Measurements from ENCODE around the gene STAM. TPM values are rescaled to one million over a fixed set of nuclear protein-coding genes. Genes with fewer than 3 reads are reported as not detected.

STAM gene
- total and polyA plus RNA-seq, 4 donors = 11.9 to 76.8 (median 20.5) TPM

Small RNA genes within 50 kb of the gene (small RNA-seq; reads per million reads assigned to genes)
- gene AC069542.2 (ENCODE audit: low replicate concordance) = not detected

Other genes with a start within 250 kb of the STAM start
- 10 to 100 TPM in 1 of 2 donors, 1 to 10 TPM in 1; 4.0 to 22.0 TPM for gene ST8SIA6, start 189.6 kb upstream of the STAM start, total RNA-seq
- 1 to 10 TPM in 1 of 2 donors, under 1 TPM in 1; 0.43 to 1.8 TPM for gene ST8SIA6, start 189.6 kb upstream of the STAM start, polyA plus RNA-seq
- 10 to 100 TPM; 16.6 to 31.9 TPM for gene HACD1, start 26.8 kb upstream of the STAM start, total RNA-seq
- 10 to 100 TPM; 11.5 to 49.2 TPM for gene HACD1, start 26.8 kb upstream of the STAM start, polyA plus RNA-seq
- gene TMEM236, start 108.0 kb downstream of the STAM start, total RNA-seq = 1 to 10 TPM in 1 of 2 donors, under 1 TPM in 1; 0.37 to 2.1 TPM
- under 1 TPM; 0.65 to 0.75 TPM for gene TMEM236, start 108.0 kb downstream of the STAM start, polyA plus RNA-seq
- 100 to 1,000 TPM in 1 of 2 donors, 10 to 100 TPM in 1; 14.0 to 161 TPM for gene MRC1, start 165.2 kb downstream of the STAM start, total RNA-seq
- 10 to 100 TPM; 39.4 to 47.8 TPM for gene MRC1, start 165.2 kb downstream of the STAM start, polyA plus RNA-seq